Cerebellar nuclear complex (tissue), 1 donor: Measurements from ENCODE around the gene KLHL17.
A peak's percentile ranks its signal among the peaks of the same experiment; 100 is the strongest.

Experiments
- DNase-seq, 2 experiments: peaks; one replicate each; lab custom pipeline; 2025; lab: John Stamatoyannopoulos, UW

KLHL17 gene

DNA sequence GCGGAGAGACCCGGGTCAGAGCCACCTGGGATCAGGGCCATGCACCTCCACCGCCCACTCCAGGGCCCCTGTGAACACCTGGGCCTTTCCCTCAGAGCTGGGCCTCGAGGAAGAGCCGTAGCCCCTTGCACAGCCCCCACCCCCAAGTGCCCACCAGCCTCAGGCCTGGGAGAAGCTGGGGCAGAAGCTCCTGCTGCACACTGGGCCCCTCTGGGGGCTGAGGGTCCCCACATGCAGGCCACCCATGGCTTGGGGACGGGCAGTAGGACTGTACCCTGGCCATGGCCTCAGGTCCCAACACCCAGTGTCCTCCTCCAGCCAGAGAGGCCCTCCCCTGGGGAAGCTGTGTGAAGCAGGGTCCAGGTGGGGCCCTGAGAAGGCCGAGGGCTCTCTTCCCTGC is 7.8 kb upstream of the KLHL17 start:
- no peak for DNase-seq

DNA sequence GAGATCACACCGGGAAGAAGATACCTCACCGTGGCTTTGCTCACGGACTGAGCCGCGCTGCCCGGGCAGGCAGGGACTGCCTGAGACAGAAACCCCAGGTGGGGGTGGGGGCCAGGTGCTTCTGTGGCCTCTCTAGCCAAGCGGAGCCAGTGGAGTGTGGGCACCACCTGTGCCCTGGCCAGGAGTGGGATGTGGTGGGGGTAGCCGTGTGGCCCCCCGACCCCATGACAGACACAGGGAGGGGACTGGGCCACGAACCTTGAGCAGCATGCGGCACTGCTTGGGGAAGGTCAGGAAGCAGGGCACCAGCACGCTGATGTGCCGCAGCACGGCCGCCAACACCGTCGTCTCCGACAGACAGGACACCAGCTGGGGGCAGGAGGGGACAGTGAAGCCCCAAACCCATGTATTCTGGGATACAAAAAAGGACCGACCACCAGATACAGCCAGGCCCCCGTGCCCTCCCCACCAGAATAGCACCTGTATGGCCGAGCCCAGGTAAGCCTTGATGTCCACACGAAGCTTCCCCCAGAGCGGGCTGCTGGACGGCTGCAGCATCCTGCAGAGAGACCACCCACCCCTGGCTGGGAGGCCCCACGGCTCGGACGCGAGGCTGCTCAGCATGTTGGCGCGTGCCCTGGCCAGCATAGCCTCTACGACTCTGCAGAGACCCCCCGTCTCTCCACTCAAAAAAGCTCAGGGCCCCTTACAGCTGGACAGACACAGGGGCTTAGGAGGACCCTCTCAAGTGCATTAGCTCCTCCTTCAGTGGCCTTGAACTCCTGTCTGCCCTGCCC is 6.7 kb upstream of the KLHL17 start:
- no peak for DNase-seq

DNA sequence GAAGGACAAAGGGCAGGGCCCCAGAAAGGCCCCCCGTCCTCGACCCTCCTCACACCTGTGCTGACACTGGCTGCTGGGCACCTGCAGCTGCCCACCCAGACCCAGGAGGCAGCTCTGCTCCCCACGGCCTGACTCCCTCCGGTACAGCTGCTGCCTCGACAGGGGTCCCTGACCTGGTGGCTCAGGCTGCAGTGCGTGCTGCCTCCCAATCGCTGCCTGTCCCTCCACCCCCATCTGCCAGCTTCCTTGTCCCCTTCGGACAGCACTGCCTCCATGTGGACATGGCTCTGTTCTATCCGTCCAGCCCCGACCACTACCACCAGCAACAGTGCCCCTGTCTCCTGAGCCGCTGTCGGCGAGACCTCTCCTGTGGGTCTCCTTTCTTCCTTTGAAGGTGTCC is 5.5 kb upstream of the KLHL17 start:
- no peak for DNase-seq

DNA sequence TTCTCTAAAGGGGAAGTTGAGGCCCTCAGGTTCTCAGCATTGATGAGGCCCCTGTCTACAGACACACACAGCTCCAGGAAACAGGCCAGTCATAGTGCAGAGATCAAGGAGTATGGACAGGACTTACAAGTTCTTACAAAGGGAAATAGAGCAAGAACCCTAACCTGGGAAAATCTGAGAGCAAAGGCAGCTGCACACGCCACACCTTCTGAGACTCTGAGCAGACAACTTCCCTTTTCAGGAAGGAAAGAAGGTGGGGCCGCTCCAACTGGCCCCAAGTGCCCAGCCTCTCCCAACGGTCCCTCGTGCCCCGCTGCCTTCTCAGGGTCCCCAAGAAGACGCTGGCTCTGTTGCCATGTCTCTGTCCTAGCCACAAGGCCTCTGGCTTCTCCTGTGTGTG is 4.9 kb upstream of the KLHL17 start:
- DNase-seq = no peak

DNA sequence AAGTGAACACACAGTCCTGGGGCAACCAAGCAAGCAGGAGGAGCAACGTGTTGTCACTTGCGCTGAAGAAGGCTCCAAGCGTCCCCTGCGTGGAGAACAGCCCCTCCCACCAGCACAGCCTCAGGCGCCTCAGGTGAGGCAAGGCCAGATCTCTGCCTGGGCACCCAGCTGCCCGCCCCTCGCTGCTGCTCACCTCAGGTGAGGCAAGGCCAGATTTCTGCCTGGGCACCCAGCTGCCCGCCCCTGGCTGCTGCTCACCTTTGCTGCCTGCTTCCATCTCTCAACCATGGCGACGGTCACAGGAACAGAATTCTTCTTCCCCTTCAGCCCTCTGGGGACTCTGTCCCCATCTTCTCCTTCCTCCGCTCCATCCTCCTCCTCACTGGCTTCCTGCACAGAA is 3.7 kb upstream of the KLHL17 start:
- no peak for DNase-seq

DNA sequence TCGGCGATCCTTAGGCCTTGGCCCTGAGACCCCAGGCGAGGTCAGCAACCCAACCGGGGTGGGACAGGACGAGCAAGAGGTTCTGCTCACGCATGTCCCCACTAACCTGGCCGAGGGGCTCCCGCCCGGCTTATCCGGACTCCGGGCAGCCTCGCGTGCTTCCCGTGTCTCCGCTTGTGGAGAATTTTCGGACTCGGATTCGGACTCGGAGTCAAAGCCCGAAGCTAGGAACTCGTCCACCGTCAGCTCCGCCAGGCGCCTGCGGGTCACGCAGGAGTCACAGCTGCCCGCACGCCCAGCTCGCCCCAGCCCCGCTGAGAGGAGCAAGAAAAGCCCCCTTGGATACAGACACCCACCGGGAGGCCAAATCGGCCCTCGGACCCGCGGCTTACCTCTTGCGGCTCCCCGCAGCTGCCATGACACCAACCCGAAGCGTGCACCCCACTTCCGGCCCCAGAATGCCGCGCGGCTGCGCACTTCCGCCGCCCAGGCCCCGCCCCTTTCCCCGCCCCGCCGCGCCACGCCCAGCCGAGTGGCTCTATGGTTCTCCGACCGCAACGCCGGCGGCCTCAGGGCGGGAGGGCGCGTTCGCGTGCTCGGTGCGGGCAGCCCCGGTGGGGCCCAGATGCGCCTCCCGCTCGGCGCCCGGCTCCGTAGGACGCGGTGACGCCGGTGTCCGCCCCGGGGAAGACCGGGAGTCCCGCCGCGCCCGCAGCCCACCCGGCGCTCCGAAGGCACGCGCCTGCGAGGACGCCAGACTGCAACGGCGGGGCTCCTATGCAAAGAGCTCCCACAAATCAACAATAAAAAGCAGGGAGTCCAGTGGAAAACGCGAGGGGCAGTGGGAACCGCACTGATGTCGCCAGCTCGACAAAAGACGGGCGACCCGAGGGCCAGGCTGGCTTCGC is 1.3 kb upstream of the KLHL17 start, which contains the start of gene NOC2L:
Gene NOC2L, minus strand, starts transcription at position 434 of the 908 bp plus-strand sequence. Its CDS starts 16 bp downstream, at position 418.
- peak; percentile 18 to 66 for DNase-seq

DNA sequence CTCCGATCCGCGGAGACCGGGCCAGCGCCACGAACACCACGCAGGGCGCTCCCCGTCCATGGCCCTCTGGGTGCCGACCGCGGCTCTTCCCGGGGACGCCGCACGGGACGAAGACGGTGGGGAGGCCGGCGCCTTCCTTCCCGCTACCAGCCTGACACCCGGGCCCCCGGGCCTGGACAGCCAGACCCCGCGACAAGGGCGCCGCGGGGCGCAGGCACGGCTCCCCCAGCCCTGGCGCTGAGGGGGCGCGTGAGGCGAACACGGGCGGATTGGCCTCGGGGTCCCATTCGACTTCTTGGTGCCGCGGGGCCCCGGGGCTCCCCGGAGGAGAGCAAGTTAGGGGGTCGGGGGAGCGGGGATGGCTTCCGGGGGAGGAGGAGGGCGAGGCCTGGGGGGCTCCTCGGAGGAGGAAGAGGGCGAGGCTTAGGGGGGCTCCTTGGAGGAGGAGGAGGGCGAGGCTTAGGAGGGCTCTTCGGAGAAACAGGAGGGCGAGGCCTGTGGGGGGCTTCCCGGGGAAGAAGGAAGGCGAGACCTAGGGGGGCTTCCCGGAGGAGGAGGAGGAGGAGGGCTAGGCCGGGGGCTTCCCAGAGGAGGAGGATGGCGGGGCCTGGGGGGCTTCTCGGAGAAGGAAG is 537 bp upstream of the KLHL17 start:
- no peak for DNase-seq

DNA sequence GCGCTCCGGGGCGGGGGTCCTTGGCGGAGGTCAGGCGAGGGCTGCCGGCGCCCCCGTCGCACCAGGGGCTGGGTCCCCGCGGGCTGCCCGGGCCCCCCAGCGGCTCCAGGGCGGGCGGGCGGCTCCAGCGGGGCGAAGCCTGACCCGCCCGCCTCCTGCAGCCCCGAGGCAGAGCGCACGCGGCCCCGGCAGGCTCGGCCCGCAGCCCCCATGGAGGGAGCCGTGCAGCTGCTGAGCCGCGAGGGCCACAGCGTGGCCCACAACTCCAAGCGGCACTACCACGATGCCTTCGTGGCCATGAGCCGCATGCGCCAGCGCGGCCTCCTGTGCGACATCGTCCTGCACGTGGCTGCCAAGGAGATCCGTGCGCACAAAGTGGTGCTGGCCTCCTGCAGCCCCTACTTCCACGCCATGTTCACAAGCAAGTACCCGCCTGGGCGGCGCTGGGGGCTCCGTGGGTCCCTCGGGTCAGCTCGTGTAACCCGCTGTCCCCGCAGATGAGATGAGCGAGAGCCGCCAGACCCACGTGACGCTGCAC is 817 bp downstream of the KLHL17 start:
- DNase-seq = no peak

DNA sequence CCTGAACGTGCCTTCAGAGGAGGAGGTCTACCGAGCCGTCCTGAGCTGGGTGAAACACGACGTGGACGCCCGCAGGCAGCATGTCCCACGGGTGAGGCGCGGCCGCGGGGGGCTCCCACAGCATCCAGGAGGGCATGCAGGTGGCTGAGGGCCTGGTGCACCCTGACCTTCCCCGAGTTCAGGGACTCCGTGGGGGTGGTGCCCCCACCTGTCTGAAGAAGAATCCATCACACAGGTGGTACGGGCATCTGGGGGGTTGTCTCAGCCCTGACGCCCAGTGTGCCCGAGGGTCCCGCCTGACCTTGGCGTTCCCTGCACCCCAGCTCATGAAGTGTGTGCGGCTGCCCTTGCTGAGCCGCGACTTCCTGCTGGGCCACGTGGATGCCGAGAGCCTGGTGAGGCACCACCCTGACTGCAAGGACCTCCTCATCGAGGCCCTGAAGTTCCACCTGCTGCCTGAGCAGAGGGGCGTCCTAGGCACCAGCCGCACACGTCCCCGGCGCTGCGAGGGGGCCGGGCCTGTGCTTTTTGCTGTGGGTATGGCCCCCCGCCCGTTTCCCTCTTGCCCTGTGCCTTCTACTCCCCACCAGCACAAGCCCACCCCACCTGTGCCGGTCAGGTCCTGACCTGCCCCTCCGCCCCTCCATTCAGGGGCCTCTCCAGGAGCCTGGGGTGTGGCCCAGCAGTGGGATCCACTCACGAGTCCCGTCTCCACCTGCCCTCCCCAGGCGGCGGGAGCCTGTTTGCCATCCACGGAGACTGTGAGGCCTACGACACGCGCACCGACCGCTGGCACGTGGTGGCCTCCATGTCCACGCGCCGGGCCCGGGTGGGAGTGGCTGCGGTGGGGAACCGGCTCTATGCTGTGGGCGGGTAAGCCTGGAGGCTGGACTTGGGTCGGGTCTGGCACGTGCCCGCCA is 2.3 kb downstream of the KLHL17 start:
- DNase-seq = no peak

DNA sequence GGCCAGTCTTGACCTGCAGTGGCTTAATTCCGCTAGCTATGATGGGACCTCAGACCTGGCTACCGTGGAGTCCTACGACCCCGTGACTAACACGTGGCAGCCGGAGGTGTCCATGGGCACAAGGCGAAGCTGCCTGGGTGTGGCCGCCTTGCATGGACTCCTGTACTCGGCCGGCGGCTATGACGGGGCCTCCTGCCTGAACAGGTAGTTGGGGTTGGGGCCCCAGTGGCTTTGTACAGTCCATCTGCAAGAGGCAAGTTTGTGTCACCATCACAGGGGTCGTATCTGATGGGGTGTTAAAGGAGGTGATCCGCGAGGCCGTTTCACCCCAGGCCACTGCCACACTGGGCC is 2.9 kb downstream of the KLHL17 start:
- DNase-seq = no peak

DNA sequence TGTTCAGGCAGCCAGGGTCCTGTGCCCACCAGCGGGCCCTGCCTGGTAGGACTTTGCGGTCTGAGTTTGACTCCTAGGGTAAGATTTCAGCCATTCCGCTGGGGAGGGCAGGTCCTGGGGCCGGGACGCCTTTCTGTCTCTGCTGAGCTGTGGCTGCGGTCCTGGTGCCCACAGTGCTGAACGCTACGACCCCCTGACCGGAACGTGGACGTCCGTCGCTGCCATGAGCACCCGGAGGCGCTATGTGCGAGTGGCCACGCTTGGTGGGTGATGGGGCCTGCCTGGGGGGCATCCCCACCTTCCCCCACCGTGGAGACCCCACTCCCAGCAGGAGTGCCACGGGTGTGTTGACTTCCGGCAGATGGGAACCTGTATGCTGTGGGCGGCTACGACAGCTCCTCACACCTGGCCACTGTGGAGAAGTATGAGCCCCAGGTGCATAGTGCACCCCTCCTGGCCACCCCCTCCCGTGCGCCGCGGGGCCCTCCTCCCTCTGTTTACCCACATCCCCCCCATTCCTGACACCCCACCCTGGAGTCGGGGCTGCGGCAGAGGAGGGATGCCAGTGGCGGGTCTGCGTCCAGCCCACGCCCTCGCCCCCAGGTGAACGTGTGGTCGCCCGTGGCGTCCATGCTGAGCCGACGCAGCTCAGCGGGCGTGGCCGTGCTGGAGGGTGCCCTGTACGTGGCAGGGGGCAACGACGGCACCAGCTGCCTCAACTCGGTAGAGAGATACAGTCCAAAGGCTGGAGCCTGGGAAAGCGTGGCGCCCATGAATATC is 3.6 kb downstream of the KLHL17 start:
- no peak for DNase-seq

DNA sequence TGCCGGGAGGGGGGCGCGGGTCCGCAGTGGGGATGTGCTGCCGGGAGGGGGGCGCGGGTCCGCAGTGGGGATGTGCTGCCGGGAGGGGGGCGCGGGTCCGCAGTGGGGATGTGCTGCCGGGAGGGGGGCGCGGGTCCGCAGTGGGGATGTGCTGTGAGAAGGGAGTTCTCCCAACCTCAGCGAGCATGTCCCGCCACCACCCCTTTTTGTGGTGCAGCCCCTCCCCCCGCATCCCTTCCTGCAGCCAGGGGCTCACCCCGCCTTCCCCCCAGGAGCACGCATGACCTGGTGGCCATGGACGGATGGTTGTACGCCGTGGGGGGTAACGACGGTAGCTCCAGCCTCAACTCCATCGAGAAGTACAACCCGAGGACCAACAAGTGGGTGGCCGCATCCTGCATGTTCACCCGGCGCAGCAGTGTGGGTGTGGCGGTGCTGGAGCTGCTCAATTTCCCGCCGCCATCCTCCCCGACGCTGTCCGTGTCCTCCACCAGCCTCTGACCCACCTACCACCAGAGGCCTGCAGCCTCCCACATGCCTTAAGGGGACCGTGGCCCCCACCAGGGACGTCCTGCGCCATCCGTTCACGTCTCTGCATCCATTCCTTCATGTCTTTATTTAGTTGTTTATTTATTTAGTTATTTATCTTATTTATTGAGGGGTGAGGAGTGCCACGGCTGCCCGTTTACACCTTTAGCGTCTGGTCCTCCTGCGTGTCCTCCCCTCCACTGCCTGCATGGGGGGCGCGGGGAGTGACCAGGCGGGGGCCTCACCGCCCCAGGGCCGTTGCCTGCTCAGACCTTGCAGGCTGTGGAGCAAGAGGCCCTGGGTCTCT is 4.5 kb downstream of the KLHL17 start:
- no peak for DNase-seq

DNA sequence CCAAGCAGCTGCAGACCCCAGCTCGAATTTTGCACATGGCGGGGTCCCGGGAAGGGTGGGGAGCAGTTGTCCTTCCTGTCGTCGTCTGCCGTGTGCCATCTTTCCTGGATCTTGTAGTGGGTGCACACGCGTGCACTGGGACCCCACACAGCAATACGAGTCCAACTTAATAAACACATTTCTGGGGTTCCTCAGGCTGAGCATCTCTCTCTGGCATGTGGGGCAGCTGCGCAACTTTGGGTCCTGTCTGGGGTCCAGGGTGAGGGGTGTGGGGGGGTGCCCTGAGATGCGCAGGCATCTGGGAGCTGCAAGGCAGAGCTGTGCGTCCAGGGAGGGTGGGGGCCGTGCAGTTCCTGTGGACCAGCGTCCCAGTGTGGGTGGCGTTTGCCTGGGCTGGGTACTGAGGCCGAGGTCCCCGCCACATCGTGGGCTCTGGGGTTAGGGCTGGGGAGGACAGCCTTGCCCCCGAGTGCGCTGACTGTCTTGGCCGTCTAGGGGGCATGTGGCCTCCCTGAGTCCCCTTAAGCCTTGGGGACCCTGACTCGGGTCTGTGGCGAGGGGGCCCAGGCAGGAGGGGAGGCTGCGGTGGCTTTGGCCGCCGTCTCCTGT is 5.2 kb downstream of the KLHL17 start:
- no peak for DNase-seq

DNA sequence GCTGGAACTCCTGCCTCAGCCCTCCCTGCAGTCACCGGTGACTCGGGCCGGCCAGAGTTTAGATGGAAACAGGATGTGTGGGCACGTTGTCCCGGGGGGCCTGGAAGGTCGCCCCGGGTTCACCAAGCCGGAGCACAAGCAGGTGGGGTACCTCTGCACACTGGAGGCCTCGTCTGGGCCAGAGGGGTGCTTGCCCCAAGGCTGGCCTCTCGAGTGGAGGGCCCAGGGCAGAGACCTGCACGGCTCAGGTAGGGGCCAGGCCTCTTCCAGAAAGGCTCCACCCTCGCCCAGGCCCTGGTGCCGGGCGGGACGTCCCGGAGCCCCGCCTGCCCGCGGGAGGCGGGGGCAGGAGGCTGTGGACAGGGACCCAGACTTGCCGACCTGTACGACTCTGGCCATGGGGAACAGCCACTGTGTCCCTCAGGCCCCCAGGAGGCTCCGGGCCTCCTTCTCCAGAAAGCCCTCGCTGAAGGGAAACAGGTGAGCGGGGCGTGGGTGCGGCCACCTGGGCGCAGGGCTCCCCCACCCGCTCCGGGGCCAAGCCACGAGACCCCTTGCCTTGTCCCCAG is 5.8 kb downstream of the KLHL17 start, which contains the start of gene PLEKHN1:
Gene PLEKHN1, plus strand, starts transcription at position 348 of the 569 bp plus-strand sequence. Its CDS starts 50 bp downstream, at position 398.
- DNase-seq = no peak

DNA sequence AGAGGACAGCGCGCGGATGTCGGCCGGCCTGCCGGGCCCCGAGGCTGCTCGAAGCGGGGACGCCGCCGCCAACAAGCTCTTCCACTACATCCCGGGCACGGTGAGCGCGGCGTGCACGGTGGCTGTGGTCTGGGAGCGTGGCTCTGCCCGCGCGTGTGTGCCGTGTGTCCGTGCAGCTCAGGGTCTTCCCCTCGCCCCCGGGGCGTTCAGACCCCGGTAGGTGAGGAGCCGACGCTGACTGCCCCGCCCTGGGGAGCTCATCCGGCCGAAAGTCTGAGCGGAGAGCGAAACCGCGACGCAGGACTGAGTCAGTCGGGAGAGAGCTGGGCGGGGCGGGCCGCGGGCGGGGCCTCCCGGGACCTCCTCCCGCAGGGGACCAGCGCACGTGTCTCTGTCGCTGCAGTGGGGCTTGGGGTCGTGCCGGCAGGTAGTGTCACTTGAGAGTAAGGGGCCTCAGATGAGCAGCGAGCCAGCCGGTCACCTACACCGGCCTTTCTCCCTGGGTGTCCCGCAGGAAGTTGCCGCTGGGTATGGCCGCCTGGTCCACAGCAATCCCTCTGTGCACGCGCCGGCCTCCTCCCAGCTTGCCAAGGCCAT is 6.4 kb downstream of the KLHL17 start:
- no peak for DNase-seq

DNA sequence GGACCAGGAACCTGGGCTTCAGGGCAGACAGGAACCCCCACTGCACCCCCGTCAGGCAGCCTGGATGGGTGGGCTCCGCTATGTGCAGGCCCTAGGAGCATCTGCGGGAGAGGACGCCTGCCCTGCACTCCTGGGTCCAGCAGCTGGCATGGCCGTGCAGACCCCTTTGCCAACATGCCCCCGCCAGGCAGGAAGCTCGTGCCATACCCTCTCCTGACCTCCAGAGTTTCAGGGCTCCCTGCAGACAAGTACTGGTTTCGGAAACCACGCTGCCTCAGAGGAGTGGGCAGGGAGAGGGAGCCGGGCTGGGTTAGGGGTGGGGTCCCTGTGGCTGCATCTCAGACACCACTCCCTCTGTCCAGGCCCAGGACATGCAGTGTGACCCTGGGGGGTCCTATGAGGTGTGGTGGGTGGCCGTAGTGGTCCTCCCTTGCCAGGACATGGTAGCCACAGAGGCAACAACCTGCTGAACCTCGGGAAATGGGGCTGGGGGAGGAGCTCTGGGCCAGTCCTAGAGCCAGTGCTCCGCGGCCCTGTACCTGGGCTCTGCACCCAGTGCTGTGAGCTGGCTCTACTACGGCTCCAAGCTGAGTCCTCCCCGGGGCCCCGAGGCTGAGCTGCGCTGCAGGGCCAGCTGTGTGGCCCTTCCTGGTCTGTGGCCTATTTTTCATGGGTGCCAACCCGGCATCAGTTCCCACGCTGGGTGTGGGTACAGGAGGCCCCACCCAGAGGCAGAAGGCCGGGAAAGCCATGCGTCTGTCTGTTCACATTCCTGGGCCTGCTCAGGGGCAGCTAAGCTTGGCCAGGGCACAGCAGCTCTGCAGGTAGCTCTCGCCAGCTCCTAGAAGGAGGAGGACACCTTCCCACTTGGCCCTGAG is 7.3 kb downstream of the KLHL17 start:
- DNase-seq = no peak

DNA sequence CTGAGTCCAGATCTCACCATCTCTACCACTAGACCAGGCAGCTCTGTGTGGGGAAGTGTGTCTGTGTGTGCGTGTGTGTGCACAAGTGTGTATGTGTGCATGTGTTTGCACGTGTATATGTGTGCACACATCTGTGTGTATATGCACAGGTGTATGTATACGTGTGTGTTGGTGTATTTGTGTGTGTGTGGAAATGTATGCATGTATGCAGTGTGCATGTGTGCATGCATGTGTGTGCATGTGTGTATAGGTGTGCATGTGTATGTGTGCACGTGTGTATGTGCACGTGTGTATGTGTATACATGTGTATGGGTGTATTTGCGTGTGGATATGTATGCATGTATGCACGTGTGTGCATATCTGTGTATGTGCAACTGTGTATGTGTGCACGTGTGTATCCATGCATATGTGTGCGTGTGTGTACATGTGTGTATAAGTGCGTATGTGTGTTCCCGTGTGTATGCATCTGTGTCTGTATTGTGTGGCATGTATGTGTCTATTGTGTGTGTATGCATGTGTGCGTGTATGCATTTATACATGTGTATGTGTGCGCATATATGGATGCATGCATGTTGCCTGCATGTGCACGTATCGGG is 9.0 kb downstream of the KLHL17 start:
- no peak for DNase-seq
